AG08395 (cell line): ENCODE data around the gene ORAI2.
"Not testable (repeated sequence)": the region's sequence is repeated elsewhere in the genome, so short reads cannot be mapped to it uniquely, and the experiment has no call there.

Source experiments
- DNase-seq: peaks from one replicate; pipeline ENCODE4 v3.0.0; 2012; ENCODE audit warnings: mixed read lengths, low spot score

The ORAI2 gene

DNA sequence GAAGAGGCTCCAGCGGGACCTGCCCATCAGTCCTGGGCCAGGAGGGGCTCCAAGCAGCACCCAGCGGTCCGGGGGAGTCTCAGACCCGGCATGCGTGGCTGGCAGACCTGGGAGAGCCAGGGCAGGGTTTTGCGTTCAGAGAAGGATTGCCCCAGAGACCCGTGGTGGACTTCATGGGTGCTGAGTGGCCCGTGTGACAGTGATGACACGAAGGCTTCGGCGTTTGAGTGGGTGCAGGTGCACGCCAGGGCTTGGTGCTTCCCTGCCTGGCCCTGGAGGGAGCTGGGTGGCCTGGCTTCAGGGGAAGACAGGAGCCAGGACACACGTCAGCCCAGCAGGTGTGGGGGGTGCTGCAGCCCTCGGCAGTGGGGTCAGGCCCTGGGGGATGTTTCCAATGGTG is 13.9 kb downstream of the ORAI2 start:
- DNase-seq, result no peak

GRCh38 chr7:102449136-102449535 is 15.8 kb downstream of the ORAI2 start:
- DNase-seq, result no peak

DNA sequence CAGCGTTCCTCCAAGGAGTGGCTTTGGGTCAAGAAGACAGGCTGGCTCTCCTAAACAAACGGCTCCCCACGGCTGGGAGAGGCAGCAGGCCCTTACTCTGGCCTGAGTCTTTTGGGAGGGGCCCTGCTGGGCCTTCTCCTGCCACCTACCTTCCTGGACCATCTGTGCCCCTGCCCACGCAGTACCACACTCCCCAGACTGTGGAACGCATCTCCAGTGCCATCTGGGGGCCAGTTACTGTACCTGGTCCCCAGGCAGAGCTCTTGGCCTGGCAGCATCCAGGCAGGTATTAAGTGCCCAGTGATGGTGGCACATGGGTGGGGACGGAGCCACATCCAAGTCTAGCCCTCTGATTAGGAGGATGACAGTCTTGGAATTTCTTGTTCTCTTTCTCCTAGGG is 16.9 kb downstream of the ORAI2 start:
- no peak for DNase-seq

DNA sequence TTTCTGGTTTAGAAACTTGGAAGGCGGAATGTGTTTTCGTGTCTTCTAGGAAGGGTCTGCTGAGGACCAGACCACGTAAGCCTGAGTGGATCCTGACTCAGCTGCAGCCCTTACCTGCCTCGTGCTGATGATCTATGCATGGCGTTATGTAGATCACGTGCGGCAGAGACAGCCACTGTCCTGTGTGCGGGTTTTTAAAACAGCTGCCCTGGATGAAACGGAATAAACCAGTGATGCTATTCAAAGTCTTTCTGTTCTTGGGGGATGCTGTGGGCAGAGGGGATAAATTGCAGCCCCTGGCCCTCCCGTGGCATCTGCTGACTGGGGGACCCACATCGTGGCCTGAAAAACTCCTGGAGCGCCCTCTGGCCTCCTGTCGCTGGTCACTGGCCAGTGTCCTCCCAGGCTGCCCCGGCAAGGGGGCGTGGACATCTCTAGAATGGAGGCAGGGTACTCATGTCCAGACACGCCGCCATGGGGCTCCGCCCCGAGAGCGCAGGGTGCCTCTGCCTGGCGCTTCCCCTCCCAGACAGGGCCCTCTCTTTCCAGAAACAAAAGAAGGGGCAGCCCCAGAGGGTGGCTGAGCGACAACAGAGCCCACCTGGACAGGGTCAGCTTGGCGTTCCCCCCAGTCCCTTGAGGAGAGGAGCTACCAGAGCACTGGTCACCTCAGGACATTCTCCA is 18.1 kb downstream of the ORAI2 start:
- DNase-seq, result no peak

GRCh38 chr7:102452451-102452850 is 19.1 kb downstream of the ORAI2 start:
- DNase-seq, result no peak

- no peak for DNase-seq
Measured at GRCh38 chr7:102453319-102453718, 19.9 kb downstream of the ORAI2 start.

GRCh38 chr7:102454468-102454867 is 21.1 kb downstream of the ORAI2 start:
- no peak for DNase-seq

GRCh38 chr7:102454932-102455331 is 21.6 kb downstream of the ORAI2 start:
- DNase-seq, result not testable (repeated sequence)

DNA sequence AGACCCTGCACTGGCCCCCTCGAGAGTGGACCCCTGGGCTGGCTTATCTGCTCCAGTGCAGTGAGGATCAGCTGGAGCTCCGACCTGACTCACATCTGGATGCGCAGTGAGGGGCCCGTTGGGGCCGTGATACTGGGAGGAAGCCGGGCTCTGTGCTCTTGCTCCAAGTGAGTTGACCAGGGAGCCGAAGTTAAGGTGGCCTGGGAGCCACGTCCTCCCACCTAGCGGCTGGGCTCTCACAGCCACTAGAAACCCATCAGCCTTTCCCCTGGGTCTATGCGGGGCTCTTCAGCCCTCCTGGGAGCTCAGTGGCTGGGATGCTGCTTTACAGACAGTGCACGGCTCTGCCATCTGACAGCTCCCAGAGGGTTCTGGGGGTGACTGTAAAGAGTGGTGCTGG is 22.2 kb downstream of the ORAI2 start:
- no peak for DNase-seq

- no peak for DNase-seq
Measured at GRCh38 chr7:102456327-102456726, 23.0 kb downstream of the ORAI2 start.

DNA sequence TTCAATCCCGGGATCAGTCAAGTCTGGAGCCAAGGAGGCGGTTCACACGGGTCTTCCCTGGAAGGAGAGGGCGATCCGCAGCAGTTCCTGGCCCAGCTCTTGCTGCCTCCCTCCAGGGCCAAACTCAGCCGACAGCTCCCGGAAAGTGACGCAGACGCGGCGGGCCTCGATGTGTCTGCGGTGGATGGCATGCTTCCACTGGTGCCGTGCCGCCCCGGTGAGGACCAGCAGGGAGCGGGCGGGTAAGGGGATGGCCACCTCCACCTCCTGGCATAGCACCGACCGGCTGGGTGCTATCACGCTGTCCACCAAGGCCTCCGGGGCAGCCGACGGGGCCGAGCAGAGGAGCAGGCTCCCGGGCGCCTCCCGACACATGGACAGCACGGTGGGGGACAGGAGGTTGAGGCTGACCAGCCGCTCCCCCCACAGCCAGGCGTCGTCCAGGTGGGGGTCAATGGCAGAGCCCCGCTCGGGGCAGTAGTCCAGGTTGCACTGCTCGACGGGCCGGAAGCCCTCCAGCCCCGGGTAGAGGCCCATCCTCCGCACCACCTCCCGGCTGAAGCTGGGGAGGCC is 24.1 kb downstream of the ORAI2 start:
- no peak for DNase-seq

- DNase-seq, result no peak
Measured at GRCh38 chr7:102459221-102459844, 26.0 kb downstream of the ORAI2 start.

DNA sequence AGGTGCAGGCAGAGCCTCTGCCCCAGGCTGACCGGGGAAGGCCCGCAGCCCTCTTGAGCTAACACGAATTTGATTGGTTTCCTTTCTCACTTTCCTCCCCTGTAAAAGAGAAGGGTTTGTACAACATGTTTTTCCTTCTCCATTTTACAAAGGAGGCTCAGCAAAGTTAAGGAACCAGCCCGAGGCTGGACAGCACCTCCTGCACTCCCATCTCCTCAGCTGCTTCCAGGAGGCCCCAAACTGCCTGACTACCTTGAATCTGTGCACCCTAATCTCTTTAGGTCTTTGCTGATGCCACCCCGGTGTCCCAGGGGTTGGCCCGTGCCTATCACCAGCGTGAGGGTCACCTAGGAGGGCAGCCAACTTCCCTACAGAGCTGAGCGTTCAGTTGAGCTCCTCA is 27.1 kb downstream of the ORAI2 start:
- DNase-seq, result no peak

DNA sequence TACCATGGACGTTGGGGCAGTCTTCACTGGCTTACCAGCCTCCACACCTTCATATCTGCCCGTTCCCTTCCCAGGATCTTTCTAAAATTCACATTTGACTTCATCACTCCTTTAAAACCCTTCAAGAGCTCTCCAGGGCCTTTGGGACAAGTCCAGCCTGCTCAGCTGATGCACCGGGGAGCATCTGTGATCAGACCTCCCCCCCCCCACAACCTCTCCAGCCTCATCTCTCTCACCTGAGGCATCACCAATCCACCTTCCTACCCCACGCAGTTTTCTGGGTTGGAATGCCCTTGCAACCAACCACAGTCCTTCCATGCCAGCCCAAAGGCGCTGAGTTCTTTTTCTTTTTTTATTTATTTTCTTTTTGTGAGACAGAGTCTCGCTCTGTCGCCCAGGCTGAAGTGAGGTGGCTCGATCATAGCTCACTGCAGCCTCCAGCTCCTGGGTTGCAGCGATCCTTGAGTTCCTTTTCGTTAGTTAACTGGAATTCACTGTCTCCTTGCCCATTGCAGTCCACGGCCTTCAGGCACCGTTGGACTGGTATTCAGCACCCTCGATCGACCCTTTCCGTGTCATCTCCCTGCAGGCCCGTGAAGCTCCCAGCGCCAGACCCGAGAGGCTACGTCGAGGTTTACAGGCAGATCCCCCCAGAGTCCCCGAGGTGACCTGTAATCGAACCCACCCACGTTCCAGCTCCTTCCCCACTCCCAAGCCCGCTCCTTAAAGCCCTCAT is 30.6 kb downstream of the ORAI2 start:
- DNase-seq, result peak; percentile 21

- peak; percentile 100 for DNase-seq
Measured at GRCh38 chr7:102464577-102465280, 31.4 kb downstream of the ORAI2 start, which contains the start of the genes ALKBH4 and LRWD1. Gene ALKBH4 (minus strand): TSS chr7:102464863. CDS start chr7:102464836, 27 bp downstream. Gene LRWD1 (plus strand): TSS chr7:102464984. CDS start chr7:102465081, 97 bp downstream.

DNA sequence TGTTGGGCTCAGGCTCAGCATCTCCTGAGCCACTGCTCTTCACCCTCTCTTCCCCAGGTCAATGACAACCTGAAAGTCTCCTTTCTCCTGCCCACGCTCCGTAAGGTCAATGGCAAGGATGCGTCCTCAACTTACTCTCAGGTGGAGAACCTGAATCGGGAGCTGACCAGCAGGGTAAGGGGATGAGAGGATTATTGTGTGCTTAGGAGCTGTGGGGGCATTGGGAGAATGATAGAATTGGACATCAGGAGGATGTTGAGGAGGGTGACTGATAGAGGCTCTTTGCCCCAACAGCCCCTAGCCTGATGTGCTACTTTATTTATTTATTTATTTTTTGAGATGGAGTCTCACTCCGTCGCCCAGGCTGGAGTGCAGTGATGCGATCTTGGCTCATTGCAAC is 32.7 kb downstream of the ORAI2 start:
- DNase-seq, result no peak

- DNase-seq, result no peak
Measured at GRCh38 chr7:102467581-102468477, 34.5 kb downstream of the ORAI2 start.

DNA sequence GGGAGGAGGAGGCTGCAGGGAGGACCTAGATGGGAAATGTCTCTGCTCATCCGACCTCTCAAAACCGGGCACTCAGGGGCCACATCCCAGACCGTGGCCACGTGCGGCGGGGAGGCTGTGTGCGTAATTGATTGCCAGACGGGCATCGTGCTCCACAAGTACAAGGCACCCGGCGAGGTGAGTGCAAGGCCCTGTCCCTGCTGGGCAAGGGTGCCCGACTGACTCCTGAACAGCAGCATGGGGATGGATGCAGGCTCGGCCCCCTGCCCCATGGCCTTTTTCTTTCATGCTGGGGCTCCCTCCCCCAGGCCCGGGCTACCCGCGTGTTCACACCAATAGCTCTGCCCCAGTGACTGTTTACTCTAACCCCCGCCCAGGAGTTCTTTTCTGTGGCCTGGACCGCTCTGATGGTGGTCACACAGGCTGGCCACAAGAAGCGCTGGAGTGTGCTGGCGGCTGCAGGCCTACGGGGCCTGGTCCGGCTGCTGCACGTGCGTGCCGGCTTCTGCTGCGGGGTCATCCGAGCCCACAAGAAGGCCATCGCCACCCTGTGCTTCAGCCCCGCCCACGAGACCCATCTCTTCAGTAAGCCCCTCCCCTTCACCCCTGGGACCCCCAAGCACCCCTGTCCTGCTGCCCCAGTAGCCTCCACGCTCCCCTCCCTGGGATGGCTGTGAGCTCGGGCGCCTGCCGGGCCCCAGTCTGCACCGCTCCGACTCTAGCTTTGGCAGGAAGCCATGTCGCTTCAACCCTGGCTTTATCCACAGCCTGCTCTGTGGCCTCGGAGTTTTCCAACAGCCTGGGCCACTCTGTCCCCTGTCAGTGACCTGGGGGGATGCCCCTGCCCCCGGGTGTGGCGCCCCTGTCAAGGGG is 35.3 kb downstream of the ORAI2 start:
- DNase-seq, result no peak

DNA sequence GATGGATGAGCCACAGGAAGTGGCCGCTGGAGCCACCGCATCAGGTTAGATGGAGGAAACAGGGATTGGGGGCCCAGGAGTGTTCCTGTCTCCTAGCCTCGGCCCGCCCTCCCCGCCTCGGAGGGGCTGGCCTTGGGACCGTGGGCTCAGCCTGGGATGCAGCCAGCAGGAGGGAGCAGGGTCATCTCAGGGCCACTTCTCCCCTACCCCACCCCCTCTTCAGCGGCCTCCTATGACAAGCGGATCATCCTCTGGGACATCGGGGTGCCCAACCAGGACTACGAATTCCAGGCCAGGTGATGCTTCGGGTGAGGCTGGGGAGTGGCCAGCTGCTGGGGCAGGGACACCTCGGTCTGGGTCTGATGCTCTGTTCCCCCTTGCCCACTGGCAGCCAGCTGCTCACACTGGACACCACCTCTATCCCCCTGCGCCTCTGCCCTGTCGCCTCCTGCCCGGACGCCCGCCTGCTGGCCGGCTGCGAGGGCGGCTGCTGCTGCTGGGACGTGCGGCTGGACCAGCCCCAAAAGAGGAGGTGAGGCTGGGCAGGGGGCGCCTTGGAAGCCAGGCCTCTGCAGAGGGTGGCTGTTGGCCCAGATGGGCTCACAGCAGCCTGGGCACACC is 36.1 kb downstream of the ORAI2 start:
- DNase-seq, result no peak
